22Rv1 (cell line): Measurements from ENCODE around the gene VPS13D.

Source experiments
- H3K27ac ChIP-seq: fragments of 450-650 bp; 2 replicates; pipeline ENCODE4 v1.5.1; 2017
- ZFX ChIP-seq: fragments of 450-650 bp; IDR thresholded peaks from 2 replicates; pipeline ENCODE4 v1.6.1; 2017; ENCODE audit warnings: antibody characterized with exemption, borderline replicate concordance
- TF ChIP-seq, protein P1 (sequence below): fragments of 450-650 bp; IDR thresholded peaks from 2 replicates; pipeline ENCODE4 v1.5.1; 2017; ENCODE audit warnings: mild to moderate bottlenecking

VPS13D gene

GRCh38 chr1:12428334-12428733 lies 198.5 kb downstream of the VPS13D start:
- H3K27ac ChIP-seq = no peak overlapping the region
- TF ChIP-seq, protein P1, sequence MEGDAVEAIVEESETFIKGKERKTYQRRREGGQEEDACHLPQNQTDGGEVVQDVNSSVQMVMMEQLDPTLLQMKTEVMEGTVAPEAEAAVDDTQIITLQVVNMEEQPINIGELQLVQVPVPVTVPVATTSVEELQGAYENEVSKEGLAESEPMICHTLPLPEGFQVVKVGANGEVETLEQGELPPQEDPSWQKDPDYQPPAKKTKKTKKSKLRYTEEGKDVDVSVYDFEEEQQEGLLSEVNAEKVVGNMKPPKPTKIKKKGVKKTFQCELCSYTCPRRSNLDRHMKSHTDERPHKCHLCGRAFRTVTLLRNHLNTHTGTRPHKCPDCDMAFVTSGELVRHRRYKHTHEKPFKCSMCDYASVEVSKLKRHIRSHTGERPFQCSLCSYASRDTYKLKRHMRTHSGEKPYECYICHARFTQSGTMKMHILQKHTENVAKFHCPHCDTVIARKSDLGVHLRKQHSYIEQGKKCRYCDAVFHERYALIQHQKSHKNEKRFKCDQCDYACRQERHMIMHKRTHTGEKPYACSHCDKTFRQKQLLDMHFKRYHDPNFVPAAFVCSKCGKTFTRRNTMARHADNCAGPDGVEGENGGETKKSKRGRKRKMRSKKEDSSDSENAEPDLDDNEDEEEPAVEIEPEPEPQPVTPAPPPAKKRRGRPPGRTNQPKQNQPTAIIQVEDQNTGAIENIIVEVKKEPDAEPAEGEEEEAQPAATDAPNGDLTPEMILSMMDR = no peak
- no peak for TF ChIP-seq ZFX

DNA sequence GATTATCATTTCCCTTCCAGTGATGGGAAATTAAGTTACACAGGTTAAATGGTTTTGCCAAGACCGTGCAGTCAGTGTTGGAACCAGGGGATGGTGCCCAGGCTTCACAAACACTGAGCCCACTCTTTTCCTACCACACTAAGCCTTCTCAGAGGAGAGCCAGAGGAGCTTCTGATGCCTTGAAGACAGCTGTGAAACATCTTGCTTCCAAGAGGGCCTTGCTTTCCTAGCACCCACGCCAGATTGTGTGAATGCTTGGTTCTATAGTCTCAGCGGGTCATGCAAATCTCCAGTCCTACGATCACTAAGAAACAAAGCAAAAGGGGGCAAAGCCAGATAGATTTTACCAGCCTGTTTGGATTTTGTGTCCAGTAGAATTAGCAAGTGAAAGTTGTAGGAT lies 200.7 kb downstream of the VPS13D start:
- no peak overlapping the region for H3K27ac ChIP-seq

GRCh38 chr1:12432897-12433296 lies 203.1 kb downstream of the VPS13D start:
- TF ChIP-seq, protein P1 = no peak
- no peak for TF ChIP-seq ZFX
- no peak overlapping the region for H3K27ac ChIP-seq

More for the DNA sequence above, 200.7 kb downstream of the VPS13D start:
- TF ChIP-seq ZFX = no peak

DNA sequence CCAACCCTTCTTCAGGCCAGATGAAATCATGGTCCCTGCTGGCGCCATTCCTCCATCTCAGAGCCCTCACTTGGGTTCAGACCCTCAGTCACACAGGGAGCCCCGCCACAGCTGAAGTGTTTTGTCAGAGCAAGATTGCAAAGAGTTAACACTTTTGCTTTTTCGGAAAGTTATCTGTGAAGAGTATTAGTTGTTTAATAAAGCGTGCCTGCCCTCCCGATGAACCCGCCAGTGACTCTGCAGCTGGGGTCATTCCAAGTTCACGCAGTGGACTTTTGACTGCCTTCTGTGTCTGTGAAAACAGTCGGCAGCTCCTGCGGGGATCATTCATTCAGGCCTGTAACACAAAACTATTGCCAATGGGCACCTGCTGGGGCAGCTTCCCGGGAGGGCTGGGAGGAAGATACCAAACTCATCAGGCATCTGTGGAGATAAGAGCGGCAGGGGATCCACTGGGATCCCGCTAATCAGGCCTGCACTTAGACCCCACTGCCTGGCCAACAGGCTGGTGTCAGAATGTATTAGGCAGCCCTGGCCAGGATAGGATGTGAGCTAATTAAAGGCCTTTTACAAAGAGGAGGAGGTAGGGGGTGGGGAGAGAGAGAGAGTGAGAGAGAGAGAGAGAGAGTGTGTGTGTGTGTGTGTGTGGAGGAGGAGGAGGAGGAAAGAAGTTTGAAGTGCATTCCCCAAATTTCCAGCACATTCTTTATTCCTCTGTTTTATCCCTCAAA lies 203.7 kb downstream of the VPS13D start:
- no peak overlapping the region for H3K27ac ChIP-seq
- TF ChIP-seq, protein P1 = no peak
- TF ChIP-seq ZFX = no peak

- no peak overlapping the region for H3K27ac ChIP-seq
- TF ChIP-seq, protein P1 = no peak
- no peak for TF ChIP-seq ZFX
These were observed 204.3 kb downstream of the VPS13D start for GRCh38 chr1:12434174-12434573.

DNA sequence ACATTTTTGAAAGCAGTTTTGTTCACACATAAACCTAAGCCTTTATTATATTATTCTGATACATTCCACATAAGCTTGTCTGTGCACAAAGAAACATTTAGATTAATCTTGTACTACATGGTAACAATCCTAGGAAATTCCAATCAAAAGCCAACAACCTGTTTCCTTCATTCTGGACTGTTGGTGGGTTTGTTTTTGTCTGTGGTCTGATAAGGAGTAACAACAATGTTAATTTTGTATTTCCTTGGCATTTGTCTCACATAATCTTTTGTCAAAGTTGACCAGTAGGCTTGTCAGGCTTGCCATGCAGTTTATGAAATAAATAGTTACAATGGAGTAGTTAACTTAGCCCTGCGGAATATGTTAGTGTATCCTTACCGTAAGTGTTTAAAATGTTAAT lies 204.9 kb downstream of the VPS13D start:
- TF ChIP-seq, protein P1 = no peak
- no peak for TF ChIP-seq ZFX
- H3K27ac ChIP-seq = no peak overlapping the region

GRCh38 chr1:12435639-12436344 lies 206.0 kb downstream of the VPS13D start:
- H3K27ac ChIP-seq = no peak overlapping the region
- no peak for TF ChIP-seq ZFX
- TF ChIP-seq, protein P1 = no peak
